Pancreas (tissue), 10 donors: ENCODE results near the gene FGF21. TPM values are rescaled to one million over a fixed set of nuclear protein-coding genes. Genes with fewer than 3 reads are reported as not detected.

ENCODE experiments used
- ATAC-seq, 4 donors: fragments of 200-7000 bp; cut with Tn5 transposase; one replicate each; pipeline versions ENCODE4 v1.8.0 to v1.9.1; 2020; ENCODE audit warnings: mild to moderate bottlenecking in 4 of 4, moderate library complexity in 4 of 4
- DNase-seq, 6 donors: peaks; one replicate each; pipeline ENCODE4 v3.0.0-alpha.2; 2020
- FAIRE-seq: peaks from 2 replicates; lab custom pipeline; 2012; peaks lifted over from hg19 to GRCh38; lab: Jason Lieb, UNC
- H3K27ac ChIP-seq, 4 donors: fragments of 200-600 bp; sonication (generic); 1 replicate in 3 of 4; 2 replicates in 1 of 4; pipeline versions ENCODE4 v1.5.0 to v1.8.0; 2020
- H3K27me3 ChIP-seq, 4 donors: fragments of 200-600 bp; one replicate each; pipeline ENCODE4 v1.8.0; 2021
- H3K36me3 ChIP-seq, 3 donors: fragments of 200-600 bp; sonication (generic) in 1 of 3; one replicate each; pipeline versions ENCODE4 v1.5.0 to v1.8.0; 2020 to 2021
- H3K4me1 ChIP-seq, 3 donors: fragments of 200-600 bp; one replicate each; pipeline ENCODE4 v1.8.0; 2021
- H3K4me3 ChIP-seq, 4 donors: fragments of 200-600 bp; sonication (generic) in 2 of 4; one replicate each; pipeline versions ENCODE4 v1.5.0 to v1.8.0; 2020 to 2021
- H3K9me3 ChIP-seq, 4 donors: fragments of 200-600 bp; one replicate each; pipeline ENCODE4 v1.8.0; 2021
- CTCF ChIP-seq, 4 donors: fragments of 200-600 bp; sonication (generic) in 3 of 4; IDR thresholded peaks; one replicate each; pipeline versions ENCODE4 v1.5.0 to v1.8.0; 2021; ENCODE audit warnings: antibody characterized with exemption in 4 of 4
- WGBS, 2 donors: extraction: QIAGEN DNeasy Blood & Tissue Kit; methylation state at CpG; one replicate each; pipeline ENCODE4 v1.1.7; 2013; 5-methylcytosine and 5-hydroxymethylcytosine counted together
- intact Hi-C, 3 donors: fragments of 100-400 bp; cut with DNase I; formaldehyde crosslinking; loops; one replicate each; pipeline versions ENCODE4 v1.11.1 to v1.14.2; 2022
- polyA plus RNA-seq, 2 donors: library from polyadenylated mRNA; stranded (reverse); fragments of 200-250 nt; gene quantifications; one replicate each; pipeline ENCODE4 v1.2.3, GENCODE V29; 2013
- total RNA-seq, 6 donors: library from RNA; stranded (reverse); fragmentation: NEBNext Ultra II Directional in 4 of 6; extraction: Animal tissue kit (Norgen Biotek cat#: 25700) in 4 of 6; gene quantifications; one replicate each; pipeline versions ENCODE4 v1.2.1 to v1.2.4, GENCODE V29; 2021 to 2023
- donor health status: healthy with polysubstance abuse.
- donor health status: DM: no; HTN: no; CAD: no; lungs with moderate emphysema.
- donor health status: DM: no; HTN: no; CAD: no.
- donor health status: control.
- donor health status: control.
- donor health status: Bipolar disorder and iron deficiency.
- donor health status: DM: yes; HTN: yes; CAD: no.
- donor health status: DM: no; HTN: no; CAD: no.
- donor health status: DM: no; HTN: no; CAD: no.
- donor health status: DM: yes; HTN: yes; CAD: no.

The FGF21 gene
- total and polyA plus RNA-seq, 8 donors, result 0.51 TPM; not detected in 7

GRCh38 chr19:48777139-48777538 lies 21.8 kb downstream of the FGF21 start:
- no peaks in the 10 kb centered on the region for H3K27me3 ChIP-seq
- DNase-seq (no peak), FAIRE-seq (no peak), ATAC-seq (no peak)
- peaks cover 26 to 40% (median 36%) of the 10 kb centered on the region in 3 donors for H3K4me1 ChIP-seq
- peak overlapping the region in 3 of 4 donors; percentile 50 to 90 (median 74) for H3K27ac ChIP-seq
- H3K4me3 ChIP-seq, result no peak overlapping the region
- WGBS, 2 donors, result 42 to 46% methylated on average over 5 of the region's 5 CpGs
- H3K9me3 ChIP-seq, result no peaks in the 10 kb centered on the region
- H3K36me3 ChIP-seq, result no peaks in the 10 kb centered on the region
- no peak for TF ChIP-seq CTCF (IDR thresholded peaks at IDR 0.05)
- intact Hi-C loops, result no loop called here

- no peak for TF ChIP-seq CTCF (IDR thresholded peaks at IDR 0.05)
- Histone ChIP-seq H3K4me3 (no peak overlapping the region), H3K36me3 (no peaks in the 10 kb centered on the region), H3K27ac (peak overlapping the region in 1 of 4 donors; percentile 74), H3K4me1 (peaks cover 26 to 36% (median 33%) of the 10 kb centered on the region in 3 donors), H3K9me3 (no peaks in the 10 kb centered on the region), H3K27me3 (no peaks in the 10 kb centered on the region)
- WGBS, 2 donors, result 78 to 83% methylated on average over 12 of the region's 12 CpGs
- FAIRE-seq, result no peak
- ATAC-seq, result no peak
- DNase-seq, result no peak
- intact Hi-C loops, result no loop called here
Measured at GRCh38 chr19:48777720-48778119, 22.4 kb downstream of the FGF21 start.

DNA sequence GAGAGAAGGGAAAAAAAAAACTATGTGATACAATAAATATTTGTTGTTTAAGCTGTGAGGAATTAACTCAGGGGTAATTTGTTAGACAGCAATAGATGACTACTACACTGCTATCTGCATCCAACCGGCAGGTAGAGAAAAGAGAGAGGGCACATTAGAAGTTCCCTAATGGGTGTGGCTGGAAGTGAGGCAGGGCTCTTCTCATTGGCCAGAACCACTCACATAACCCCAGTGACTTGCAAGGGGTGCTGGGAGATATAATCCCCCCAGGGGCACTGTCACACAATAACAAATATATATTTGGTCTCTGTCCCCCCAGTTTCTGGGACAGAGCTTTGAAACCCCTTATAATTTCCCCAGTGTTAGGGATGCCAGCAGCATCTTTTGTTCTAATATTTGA lies 24.3 kb downstream of the FGF21 start:
- no peak overlapping the region for H3K4me3 ChIP-seq
- intact Hi-C loops, result no loop called here

DNA sequence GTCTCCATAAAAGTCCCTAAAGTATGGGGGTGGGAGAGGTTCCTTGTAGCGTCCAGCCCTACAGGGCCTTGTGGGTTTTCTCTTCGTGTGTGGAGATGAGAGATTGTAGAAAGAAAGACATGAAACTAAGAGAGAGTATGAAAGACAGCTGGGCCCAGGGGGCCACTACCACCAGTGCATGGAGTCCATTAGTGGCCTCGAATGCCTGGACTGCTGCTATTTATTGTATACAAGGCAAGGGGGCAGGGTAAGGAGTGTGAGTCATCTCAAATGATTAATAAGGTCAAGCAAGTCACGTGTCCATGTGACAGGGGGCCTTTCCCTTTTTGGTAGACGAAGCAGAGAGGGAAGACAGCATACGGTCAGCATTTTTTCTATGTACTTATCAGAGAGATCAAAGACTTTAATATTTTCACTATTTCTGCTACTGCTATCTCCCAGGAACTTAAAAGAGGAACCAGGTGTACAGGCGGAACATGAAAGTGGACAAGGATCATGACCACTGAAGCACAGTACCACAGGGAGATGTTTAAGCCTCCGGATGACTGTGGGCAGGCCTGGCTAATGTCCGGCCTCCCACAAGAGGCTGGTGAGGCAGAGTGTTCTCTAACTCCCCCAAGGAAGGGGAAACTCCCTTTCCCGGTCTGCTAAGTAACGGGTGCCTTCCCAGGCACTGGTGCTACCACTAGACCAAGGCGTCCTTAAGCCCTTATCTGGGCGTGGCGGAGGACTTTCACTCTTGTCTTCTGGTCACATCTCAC lies 25.5 kb downstream of the FGF21 start:
- H3K27ac ChIP-seq, result peak overlapping the region; percentile 62 to 91 (median 83)
- FAIRE-seq, result no peak
- 22 to 29% methylated on average over 14 of the region's 14 CpGs for WGBS, 2 donors

More for the DNA sequence above, 24.3 kb downstream of the FGF21 start:
- H3K36me3 ChIP-seq, result no peaks in the 10 kb centered on the region
- no peaks in the 10 kb centered on the region for H3K9me3 ChIP-seq
- peak overlapping the region in 2 of 4 donors; percentile 85 to 91 for H3K27ac ChIP-seq
- no peak for DNase-seq
- 43 to 48% methylated on average over 1 of the region's 1 CpG for WGBS, 2 donors
- H3K4me1 ChIP-seq, result peaks cover 18 to 29% (median 27%) of the 10 kb centered on the region in 3 donors
- no peak for ATAC-seq
- no peak for FAIRE-seq
- no peak for TF ChIP-seq CTCF (IDR thresholded peaks at IDR 0.05)
- H3K27me3 ChIP-seq, result no peaks in the 10 kb centered on the region

More for the DNA sequence above, 25.5 kb downstream of the FGF21 start:
- ATAC-seq (peak; percentile 35 to 51 (median 46)), DNase-seq (peak in 4 of 6 donors; percentile 60 to 81 (median 74))
- no peaks in the 10 kb centered on the region for H3K9me3 ChIP-seq
- no peak for TF ChIP-seq CTCF (IDR thresholded peaks at IDR 0.05)
- peaks cover 17 to 26% (median 24%) of the 10 kb centered on the region in 3 donors for H3K4me1 ChIP-seq
- no peaks in the 10 kb centered on the region for H3K36me3 ChIP-seq
- intact Hi-C loops, result no loop called here
- no peaks in the 10 kb centered on the region for H3K27me3 ChIP-seq
- H3K4me3 ChIP-seq, result no peak overlapping the region
